GM12875 (cell line): ENCODE data around the gene FUT8.

Source experiments
- H3K4me3 ChIP-seq: one replicate; pipeline ENCODE4 v1.5.1; 2011; ENCODE audit warnings: low read depth, low read length, control low read depth
- TF ChIP-seq, protein P1 (sequence below): IDR thresholded peaks from 2 replicates; pipeline ENCODE4 v1.5.1; 2011; ENCODE audit warnings: low read depth, mild to moderate bottlenecking, control low read depth, inconsistent platforms, low read length, moderate library complexity, borderline replicate concordance; ENCODE audit not compliant: insufficient read depth

Gene FUT8

DNA sequence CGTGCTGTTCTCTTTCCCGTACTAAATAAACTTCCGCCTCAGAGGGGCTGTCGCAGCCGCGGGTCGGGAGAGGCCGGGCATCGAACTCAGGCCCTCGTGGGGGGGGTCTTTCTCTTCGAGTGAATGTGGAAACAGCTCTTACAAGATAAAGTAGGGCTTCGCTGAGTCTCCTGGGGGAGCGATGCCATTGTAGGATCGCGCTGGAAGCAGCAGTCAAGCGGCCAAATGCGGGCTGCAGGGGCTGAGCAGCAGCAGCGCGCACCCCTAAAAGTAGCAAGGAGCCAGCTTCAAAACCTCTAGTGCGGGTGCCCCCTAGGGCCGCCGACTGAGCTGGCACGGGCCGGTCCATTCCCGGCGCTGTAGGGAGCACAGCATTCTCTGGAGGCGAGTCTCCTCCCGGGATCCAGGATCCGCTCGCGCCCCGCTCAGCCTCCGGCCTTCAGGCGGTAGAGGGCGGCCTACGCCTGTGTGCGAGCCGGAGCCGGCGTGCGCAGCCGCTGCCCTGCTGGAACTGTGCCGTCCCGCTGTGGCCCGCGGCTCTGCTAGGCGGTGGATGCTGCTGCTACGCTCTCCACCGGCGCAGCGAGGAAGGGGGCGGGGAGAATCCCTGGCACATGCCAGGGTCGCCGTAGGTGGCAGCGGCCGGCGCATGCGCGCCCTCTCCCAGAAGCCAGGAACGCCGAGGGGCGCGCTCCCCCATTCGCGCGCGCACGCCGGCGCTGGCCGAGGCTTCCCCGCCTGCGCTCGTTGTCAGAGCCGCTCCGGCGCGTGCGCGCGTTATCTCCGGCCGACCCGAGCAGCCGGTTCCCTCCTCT lies at the start of gene FUT8:
TSS of gene FUT8 (plus strand) at position 699 of the 815 bp plus-strand sequence. CDS start 148,834 bp downstream, outside the sequence.
- H3K4me3 ChIP-seq, result peak within 1 kb of the TSS; percentile 97
- TF ChIP-seq, protein P1, sequence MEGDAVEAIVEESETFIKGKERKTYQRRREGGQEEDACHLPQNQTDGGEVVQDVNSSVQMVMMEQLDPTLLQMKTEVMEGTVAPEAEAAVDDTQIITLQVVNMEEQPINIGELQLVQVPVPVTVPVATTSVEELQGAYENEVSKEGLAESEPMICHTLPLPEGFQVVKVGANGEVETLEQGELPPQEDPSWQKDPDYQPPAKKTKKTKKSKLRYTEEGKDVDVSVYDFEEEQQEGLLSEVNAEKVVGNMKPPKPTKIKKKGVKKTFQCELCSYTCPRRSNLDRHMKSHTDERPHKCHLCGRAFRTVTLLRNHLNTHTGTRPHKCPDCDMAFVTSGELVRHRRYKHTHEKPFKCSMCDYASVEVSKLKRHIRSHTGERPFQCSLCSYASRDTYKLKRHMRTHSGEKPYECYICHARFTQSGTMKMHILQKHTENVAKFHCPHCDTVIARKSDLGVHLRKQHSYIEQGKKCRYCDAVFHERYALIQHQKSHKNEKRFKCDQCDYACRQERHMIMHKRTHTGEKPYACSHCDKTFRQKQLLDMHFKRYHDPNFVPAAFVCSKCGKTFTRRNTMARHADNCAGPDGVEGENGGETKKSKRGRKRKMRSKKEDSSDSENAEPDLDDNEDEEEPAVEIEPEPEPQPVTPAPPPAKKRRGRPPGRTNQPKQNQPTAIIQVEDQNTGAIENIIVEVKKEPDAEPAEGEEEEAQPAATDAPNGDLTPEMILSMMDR, result peak; percentile 66; the same call in 1 of the 2 replicates

DNA sequence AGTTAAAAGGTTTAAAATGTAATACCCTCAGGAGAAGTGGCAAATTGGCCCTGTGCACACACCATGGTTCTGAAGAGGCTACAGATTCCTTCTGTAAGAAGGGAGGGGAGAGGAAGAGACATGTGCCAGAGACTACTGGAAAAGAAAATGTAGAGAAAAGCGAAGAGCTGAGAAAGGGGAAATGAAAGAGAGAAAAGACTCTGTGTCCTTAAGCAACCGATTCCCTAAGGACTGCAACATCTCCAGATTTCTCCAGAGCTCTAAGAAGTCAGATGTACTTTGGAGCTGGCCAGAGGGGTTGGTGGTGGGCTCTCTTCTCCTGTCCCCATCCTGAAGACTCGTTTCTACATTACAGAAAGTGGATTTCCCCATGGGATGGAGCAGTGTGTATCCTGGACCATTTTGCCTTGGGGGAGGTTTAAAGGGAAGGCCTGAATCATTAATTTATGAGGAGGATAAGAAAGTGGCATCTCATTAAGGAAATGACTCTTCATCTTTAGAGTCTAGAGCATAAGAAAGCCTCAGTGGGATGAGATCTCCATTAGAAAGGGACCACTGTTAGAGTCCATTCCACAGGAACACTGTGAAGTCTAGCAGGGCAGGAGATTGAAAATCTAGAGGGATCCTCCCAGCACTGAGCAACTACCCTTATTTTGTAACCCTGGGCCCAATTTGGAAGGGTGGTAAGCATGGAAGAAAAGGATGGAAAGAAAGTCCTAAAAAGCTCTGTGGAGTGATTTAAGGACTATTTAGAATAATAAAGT lies 45.5 kb upstream of the FUT8 start:
- TF ChIP-seq, protein P1, result no peak

GRCh38 chr14:65369560-65369959 lies 43.0 kb upstream of the FUT8 start:
- no peak overlapping the region for H3K4me3 ChIP-seq
- TF ChIP-seq, protein P1, result no peak

More for the DNA sequence above, 45.5 kb upstream of the FUT8 start:
- H3K4me3 ChIP-seq, result no peak overlapping the region

GRCh38 chr14:65370801-65371248 lies 41.7 kb upstream of the FUT8 start:
- TF ChIP-seq, protein P1, result no peak
- H3K4me3 ChIP-seq, result no peak overlapping the region

DNA sequence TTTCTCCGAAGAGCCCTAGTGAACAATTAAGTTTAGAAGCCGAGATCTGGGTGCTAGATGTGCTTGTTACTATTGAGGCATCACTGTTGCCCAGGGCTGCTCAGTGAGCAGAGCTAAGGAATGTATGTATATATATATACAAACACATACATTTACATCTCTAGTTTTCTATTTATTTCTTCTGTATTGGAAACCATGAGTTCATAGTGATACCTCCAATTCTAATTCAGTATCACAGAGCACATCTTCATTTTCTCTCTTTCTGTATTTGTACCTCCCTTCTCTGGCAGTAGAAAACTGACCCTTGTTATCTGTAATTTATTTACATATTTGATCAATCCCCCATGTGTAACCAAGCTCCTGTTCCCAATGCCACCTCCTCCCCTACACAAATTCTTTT lies 40.7 kb upstream of the FUT8 start:
- no peak overlapping the region for H3K4me3 ChIP-seq
- TF ChIP-seq, protein P1, result no peak

GRCh38 chr14:65373016-65373670 lies 39.4 kb upstream of the FUT8 start:
- H3K4me3 ChIP-seq, result no peak overlapping the region
- TF ChIP-seq, protein P1, result no peak
